GM19099 (cell line): ENCODE data around the gene ITPR1.

Experiments used
- POLR2A ChIP-seq: IDR thresholded peaks from 3 replicates; pipeline ENCODE4 v1.6.1; 2011; ENCODE audit warnings: low read depth; ENCODE audit not compliant: insufficient read length; ENCODE audit errors: extremely low read depth

Gene ITPR1

DNA sequence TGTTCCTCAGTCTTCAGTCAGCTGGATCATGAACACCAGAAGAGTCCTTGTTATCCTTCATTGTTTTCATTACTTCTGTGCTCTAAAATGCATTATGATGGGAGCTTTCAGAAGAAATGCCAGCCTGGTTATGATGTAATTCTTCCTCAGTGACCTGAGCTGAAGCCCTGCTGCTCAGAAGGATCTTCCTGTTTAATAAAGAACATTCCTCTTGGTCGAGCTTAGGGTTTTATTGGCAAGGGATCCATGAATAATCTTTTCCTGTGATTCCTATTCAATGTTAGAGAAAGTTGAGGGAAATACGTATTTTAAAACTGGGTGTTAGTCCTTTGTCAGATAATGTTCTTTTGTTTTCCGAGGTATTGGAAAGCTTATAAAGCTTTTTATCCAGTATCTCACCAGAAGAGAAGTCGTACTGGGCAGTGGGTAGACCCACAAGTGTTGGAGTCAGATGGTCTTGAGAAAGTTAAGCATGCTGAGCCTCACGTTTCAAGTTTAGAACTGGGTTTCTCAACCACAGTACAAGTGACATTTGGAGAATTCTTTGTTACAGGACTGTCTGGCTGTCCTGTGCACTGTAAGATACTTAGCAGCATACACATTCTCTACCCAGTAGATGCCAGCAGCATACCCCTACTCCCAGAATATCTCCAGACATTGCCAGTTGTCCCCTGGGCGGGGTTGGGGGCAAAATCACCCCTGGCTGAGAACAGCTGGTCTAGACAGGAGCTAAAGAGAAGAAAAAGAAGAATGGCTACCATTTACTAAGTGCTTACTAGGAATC, 273.8 kb downstream of the ITPR1 start:
- no peak for TF ChIP-seq POLR2A

DNA sequence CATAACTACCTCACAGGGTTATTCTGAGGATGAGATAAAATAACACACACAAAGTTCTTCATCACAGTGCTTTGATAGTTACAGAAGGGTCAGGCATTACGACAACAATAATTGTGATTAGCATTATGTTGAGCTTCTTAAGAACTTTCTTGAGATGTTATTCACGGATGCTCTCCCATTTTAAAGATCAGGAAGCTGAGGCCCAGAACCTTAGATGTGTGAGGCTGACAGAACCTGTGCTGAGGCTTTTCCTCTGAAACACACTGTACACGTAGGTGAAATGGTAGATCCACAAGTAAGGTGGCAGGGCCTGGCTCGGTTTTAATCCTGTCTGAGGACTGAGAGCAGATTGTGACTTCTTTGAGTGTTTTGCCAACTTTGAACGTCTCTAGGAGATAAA, 274.9 kb downstream of the ITPR1 start:
- TF ChIP-seq POLR2A = no peak

DNA sequence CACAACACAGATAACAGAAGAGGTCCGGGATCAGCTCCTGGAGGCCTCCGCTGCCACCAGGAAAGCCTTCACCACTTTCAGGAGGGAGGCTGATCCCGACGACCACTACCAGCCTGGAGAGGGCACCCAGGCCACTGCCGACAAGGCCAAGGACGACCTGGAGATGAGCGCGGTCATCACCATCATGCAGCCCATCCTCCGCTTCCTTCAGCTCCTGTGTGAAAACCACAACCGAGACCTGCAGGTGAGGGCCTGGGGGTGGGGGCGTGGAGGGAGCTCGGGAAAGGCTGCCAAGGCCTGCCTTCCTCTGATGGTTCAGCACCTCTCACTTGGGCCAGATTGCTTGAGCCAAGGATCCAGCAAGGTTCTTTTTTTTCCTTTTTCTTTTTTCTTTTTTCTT, 275.4 kb downstream of the ITPR1 start:
- no peak for TF ChIP-seq POLR2A

DNA sequence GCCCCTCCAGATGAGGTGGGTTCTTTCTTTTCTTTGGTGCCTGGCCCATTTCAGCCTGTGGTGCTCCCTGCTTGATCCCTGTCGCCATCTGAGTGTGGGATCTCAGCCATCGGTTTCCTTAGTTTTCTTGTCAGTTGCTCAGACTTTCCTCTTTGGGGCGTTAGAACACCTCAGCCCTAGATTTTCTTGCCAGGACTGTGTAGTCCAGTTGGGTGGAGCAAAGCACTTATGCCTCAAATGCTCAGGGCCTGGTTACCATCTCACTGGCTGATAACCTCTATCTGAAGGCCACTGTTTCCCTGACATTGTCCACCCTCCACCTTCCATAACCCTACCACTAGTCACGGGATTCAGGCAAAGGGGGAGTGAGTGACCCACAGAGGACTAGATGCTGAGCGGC, 277.4 kb downstream of the ITPR1 start:
- no peak for TF ChIP-seq POLR2A

DNA sequence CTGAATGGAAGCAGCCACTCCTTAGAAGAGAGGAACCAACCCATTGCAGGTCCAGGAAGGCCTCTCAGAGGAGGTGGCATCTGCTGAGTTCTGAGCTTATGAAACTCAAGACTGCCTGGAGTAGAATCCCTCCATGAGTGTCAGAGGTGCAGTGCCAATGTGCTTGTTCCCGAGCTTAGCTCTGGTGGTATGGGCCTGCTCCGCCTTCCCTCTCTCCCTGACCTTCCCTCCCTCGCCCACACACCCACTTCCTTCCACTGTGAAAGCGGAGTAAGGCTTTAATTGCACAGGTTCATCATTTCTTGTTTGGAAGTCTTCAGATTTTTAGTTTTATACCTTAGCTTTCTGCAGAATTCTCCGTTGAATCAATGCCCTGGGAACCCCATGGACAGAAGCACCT, 278.1 kb downstream of the ITPR1 start:
- no peak for TF ChIP-seq POLR2A

DNA sequence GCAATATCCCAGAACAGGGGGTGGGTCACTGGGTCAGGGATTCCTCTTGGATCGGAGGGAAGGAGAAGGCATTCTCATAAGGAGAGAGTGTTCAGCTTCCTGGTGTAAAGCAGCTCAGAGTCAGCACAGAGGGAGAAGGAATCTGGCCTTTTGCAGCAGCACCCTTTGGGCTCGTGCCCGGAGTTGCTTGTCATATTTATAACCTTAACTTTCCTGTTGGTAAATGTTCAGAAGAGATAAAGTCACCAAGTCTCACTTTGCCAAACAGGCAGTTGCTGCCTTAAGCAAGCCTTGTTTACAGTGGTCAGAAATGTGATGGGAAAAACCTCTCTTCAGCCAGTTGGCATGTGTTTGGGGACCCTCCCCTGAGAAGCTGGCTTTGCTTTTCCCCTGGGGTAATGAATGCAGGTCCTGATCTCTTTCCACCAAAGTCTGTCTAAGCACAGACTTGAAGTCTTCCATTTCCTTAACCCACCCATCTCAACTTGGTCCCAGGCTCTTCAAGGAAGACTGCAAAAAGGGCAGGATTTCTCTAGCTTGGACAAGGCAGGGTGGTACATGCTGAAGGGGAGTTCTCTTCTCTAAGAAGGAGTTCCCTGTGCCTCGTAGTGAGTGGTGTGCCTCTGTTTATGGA, 279.1 kb downstream of the ITPR1 start:
- TF ChIP-seq POLR2A = no peak

DNA sequence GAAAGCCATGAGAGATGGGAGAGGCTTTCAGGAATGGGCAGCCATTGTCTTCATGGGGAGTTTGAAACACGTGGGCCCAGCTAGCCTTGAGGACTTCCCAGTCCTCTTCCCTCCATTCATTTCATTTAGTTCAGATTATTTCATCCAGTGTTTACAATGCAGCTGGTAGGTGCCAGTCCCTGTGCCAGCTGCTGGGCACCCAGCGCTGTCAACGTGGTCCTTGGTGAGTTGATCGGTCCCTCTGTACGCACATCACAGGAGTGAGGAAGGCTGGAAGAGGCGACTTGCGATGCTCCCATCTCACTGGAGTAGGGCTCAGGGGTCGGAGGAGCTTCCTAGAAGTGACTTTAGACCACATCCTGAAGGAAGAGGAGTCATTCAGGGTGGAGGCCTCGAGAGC, 279.7 kb downstream of the ITPR1 start:
- TF ChIP-seq POLR2A = no peak

DNA sequence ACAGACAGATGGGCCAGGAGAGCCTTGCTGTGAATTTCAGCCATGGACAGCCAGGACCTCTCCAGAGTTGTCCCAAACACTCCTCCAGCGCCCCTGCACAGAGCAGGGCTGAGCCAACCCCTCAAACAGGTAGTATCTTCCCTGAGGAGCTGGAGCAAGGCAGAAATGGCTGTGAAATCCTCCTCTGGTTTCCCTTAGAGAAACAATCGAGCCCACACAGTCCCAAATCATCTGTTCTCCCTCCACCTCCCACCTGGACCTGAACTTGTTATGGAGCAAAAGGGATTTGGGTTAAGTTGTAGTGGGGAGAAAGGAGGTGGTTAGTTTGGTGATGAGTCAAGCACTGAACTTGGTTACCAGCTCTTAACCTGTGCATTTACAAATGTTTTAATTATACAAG, 280.4 kb downstream of the ITPR1 start:
- no peak for TF ChIP-seq POLR2A

DNA sequence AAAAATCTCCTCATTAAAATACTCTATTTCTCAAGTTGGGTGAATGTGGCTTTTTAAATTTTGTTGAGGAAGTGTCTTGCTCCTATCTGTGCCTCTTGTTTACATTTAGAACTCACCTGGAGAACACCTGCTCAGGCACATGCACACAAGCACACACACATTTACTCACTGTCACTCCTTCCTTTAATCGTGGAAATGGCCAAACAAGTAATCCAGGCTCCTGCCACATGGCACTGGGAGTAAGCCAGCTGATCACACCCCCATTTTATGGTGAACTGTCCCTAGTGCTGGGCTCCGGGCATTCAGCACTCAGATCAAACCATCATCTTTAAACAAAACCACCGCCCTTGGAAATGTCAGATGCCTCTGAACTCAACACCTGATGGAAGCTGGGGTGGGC, 281.4 kb downstream of the ITPR1 start:
- TF ChIP-seq POLR2A = no peak

DNA sequence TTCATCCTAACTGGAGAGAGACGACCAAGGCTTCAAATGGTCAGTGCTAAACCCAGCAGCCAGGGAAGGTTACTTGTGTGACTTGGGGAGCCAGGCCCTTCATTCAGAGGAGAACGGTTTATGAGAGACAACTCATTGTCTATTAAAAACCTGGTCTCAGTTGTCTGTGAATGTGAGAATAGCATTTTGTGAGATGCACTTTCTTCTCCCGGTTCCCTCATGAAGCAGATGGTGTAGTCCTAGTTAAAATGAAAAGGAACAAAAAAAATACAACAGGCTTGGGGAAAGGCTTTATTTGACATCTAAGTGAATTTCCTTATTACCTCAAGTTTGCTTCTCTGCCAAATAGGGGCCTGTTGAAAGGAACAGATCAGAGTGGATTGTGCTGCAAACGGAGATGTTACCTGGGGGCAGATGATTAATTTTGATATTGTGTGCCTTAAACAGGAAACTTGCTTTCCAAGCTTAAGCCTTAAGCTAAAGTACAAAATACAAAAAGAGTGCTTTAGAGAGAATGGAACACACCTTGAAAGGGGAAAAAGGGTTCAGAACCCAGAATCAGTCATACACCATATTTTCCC, 283.3 kb downstream of the ITPR1 start:
- TF ChIP-seq POLR2A = no peak

DNA sequence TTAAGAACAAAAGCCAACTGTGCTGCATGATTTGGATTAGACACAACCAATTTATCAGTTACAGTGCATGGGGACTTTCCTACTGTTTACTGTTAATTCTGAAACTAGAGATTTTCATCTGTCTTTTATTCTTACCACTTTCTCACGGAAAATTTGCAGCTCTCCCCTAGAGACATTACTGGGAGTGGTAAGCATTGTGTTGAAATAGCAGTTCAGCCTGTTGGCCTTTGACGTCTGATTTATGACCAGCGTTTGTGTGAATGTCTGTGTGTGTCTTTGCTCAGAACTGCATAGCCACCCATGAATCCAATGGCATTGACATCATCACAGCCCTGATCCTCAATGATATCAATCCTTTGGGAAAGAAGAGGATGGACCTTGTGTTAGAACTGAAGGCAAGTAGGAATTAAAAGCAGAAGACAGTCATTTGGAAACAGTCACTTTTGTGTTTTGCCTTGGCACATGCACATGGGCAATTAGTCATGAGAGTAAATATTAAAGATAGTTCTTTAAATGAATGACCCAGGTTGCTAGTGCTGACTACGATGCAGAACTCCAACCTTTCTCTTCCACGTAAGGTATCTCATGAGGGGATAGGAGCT, 283.9 kb downstream of the ITPR1 start:
- TF ChIP-seq POLR2A = no peak

DNA sequence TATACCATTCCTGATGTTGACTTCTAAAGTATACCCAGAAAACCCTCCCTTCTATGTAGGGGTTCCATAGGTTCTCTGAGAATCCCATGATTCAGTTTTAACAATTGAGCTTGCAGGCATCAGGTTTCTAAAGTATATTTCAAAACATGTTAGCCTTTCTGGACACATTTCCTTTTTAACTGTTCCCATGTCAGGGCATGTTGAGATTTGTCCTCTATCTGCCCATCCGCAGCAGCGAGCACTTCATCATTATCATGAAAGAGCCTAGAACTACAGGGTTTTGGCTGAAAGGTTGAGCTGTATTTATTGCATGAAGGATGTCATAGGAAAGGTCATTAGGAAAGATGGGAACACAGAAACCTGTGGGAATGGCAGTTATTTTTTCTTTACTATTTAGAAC, 285.0 kb downstream of the ITPR1 start:
- TF ChIP-seq POLR2A = no peak

DNA sequence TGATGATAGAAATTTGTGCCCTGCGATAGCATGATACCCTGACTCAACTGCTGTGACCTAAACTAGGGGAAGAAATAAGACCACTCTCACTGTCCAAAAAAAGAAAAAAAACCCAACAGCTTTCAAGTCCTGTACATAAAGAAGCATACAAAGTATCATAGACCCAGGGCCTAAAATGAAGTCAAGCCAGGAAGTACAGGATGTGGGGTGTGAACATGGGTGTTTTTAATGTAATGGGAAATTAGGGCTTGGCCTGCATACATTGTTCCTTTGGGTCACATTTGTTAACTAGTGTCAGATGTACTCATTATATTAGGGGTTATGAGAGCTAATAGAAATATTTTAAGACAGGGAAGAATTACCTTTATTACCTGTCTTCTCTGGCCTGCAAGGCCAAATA, 285.6 kb downstream of the ITPR1 start:
- no peak for TF ChIP-seq POLR2A

DNA sequence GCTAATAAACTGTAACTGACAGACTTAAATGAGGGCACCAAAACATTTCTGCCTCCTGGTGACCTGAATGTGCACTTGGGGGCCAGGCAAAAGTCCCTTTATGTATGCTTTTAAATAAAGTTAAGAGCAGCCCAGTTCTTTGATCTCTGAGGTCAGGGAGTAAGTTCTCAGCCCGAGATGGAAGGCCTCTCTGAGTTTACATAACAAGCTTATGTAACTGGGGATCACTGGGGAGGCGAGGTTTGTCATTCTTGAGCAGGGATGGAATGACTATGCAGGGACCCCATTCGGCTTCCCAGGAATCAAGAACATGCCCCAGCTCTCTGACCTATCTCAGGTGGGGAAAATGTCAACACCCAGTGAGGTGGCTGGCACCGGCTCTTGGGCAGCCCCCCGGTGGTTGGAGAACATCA, 287.4 kb downstream of the ITPR1 start:
- no peak for TF ChIP-seq POLR2A

DNA sequence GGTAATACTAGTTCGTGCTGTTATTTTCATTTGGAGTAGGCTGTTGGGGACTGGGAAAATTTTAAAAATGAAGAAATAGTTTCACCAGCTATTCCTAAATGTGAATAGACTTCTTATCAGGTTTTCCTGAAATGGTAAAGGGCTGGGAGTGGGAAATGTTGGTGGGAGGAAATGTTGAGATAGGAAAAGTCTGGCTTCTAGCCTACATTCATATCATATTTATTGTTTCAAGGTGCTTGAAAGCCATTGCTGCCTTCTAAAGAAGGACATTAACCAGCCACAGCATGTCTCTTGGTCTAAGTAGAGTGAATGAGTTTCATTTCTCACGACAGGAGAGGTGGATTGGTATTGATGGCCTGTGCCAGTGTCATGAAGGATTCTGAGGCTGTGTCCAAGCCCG, 288.9 kb downstream of the ITPR1 start:
- no peak for TF ChIP-seq POLR2A

DNA sequence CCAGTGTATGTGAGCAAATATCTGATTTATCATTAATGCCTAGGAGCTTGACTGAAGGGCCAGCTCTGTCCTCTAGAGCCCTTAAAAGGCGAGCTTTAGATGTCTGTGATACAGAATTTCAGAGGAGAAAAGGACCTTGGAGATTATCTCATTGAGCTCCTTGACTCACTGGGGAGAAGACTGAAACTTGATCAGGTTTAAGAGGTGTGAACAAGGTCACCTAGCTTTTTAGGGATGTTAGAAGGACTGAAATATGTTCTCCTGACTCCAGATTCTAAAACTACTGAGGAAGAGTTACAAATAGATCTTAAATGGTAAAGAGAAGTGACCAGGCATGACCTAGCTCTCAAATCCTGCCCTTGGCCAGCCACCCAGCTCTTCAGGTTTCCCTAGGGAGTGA, 292.4 kb downstream of the ITPR1 start:
- TF ChIP-seq POLR2A = no peak

DNA sequence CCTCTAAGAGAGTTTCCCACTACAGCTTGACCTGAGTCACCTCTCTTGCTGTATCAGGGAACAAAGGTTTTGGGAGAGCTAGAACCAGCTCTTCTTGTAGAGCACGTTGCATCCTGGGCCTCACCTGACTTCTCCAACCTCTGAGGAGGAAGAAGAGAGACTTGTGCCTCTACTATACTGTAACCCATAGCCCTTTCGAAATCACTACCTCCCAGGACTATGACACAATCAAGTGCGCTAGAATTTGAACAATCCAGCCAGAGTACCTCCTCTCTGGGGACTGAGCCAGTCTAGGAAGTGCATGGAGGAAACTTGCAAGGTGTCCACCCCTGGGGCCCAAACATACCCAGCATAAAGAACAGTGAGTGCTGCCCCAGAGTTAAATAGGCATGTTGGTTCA, 293.3 kb downstream of the ITPR1 start:
- no peak for TF ChIP-seq POLR2A

DNA sequence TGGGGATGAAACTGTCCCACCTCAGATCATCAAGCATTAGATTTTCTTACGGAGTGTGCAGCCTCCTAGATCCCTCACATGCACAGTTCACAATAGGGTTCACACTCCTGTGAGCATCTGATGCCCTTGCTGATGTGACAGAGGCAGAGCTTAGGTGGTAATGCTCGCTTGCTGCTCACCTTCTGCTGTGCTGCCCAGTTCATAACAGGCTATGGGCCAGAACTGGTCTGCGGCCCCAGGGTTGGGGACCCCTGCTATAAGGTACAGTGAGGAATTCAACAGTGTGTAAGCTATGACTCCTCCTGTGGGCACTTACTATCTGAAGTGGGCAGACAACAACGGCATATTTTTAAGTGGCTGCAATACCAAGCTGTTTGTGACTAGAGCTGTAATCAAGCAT, 298.2 kb downstream of the ITPR1 start:
- no peak for TF ChIP-seq POLR2A
